Left forelimb (tissue), 1 donor: Measurements from ENCODE around the gene TRIM38.
A peak's percentile ranks its signal among the peaks of the same experiment; 100 is the strongest.

ENCODE experiments used
- DNase-seq: peaks from one replicate; pipeline ENCODE4 v3.0.0-alpha.2; 2018; ENCODE audit warnings: low spot score

TRIM38 gene

GRCh38 chr6:26026833-26027490, 64.4 kb downstream of the TRIM38 start:
- DNase-seq = peak; percentile 91

DNA sequence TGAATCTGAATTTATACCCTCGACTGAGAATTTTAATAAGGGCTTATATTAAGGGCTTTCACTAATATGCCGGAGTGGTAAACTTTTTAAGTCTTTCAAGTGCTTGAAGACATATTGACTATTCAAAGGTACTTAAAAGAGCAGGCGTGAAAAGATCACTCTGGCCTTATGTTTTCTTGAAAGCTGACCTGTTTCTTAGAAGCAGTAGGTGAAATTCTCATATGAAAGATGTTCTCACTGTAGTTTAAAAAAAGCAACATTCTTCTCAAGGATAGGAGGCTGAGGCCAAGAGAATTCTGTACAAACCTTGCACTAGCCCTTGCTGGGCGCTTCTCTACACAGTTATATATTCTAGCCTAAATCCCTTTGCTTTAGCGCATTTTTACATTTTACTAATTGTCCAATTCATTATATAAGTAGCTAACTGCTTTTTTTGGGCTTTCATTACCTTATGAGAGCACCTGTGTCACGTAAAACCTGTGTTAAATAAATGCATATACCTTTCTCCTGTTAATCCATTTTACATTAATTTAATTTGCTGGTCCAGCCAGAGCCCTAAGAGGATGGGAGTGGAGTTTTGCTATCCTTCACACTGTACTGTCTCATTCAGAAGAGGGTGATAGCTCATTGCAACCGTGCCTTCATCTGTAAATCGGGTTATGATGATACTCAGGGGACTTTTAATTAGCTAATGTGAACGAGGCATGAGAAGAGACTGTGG, 65.0 kb downstream of the TRIM38 start:
- no peak for DNase-seq

DNA sequence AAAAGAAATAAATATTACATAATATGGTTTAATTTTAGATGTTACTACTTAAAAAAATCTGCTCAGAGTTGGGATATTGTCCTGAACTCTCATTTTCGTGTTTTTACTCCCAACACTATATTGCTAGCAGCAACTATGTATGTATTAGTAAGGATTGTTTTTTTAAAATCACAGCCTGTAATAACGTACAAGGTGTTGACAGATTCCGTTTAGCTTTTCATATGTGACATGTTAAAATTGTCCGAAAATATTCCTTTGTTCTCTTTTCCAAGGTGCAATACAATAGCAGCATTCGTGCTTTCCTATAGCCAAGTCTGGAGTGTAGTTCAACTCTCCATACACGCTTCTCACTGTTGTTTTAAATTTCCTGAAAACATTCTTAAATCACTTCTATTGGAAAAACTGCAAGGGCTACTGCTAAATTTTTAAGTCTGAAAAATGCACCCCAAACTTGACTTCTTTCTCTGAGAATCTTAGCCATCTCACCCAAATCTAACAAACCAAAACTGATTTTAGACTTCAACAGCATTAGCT, 65.7 kb downstream of the TRIM38 start:
- DNase-seq = no peak

DNA sequence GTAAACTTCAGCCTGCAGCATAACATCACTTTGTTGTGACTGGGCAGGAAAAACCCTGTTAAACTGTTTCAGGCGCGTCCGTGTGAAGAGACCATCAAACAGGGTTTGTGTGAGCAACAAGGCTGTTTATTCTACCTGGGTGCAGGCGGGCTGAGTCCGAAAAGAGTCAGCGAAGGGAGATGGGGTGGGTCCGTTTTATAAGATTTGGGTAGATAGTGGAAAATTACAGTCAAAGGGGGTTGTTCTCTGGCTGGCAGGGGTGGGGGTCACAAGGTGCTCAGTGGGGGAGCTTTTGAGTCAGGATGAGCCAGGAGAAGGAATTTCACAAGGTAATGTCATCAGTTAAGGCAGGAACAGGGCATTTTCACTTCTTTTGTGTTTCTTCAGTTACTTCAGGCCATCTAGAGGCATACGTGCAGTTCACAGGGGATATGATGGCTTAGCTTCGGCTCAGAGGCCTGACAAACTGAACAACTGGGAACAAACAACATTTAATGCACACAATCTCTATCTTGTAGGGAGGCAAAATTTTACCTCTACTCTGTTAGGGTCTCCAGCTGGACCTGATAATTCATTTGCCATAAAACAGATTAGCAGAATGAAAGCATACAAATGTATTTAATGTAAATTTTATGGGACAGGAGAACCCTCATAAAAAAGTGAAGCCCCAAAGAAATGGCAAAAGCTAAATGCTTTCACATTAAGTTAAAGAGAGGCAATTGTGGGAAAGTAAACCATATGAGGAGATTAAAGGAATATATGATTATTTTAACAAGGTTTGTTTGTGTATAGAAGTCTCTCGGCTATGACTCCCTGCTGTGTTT, 66.4 kb downstream of the TRIM38 start:
- DNase-seq = no peak

DNA sequence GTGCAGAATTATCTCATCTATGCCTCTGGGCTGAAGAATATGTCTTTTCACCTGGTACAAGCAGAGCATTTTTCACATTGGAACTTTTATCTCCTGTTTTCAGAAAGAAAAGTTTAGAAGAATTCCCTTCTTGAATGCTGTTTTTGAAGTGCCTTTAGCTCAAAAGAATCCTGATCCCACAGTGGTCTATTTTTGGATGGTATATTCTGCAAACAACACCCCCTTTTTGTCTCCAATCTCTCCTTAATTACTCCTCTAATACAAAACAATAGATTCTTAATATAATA, 66.9 kb downstream of the TRIM38 start:
- DNase-seq = no peak

- DNase-seq = no peak
Observed at GRCh38 chr6:26029857-26030653, 67.5 kb downstream of the TRIM38 start.

DNA sequence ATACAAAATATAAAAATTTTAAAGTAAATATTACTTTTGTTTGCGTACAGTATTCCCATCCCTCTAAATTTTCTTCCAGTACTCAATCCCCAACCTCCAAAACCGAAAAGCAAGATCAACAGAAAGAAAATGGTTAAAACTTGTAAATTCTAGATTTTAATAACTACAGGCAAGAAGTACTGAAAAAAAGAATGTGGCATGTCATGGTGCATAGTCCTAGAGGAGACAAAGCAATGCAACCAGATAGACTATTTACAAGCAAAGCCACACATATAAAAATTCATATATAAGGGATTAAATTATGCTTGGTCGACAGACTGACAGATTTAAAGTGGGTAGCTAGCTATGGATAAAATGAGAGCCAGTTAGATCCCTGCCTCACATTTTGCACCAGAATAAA, 68.1 kb downstream of the TRIM38 start:
- no peak for DNase-seq

DNA sequence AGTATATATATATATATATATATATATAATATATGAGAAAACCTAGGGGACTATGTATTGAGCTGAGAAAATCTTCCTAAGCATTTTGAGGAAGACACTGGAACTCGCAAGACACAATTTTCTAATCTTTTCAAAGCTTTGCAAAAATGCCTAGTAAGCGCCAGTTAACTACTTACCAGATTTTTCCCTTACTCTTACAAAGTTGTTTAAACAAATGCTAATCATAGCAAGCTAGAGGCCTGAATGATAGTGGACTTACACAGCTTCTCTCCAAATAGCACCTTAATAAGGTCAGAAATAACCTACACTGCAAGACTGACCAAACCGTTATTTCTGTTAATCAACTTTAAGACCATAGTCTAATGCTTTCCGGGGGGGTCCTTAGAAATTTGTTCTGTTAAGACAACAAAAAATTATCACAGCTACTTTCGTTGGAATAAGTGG, 68.6 kb downstream of the TRIM38 start:
- no peak for DNase-seq

- DNase-seq = peak; percentile 87
Observed at GRCh38 chr6:26031595-26032339, 69.2 kb downstream of the TRIM38 start.

- DNase-seq = no peak
Observed at GRCh38 chr6:26032340-26033084, 69.9 kb downstream of the TRIM38 start.

GRCh38 chr6:26033085-26033940, 70.7 kb downstream of the TRIM38 start:
- peak; percentile 82 for DNase-seq

GRCh38 chr6:26033941-26034354, 71.3 kb downstream of the TRIM38 start:
- DNase-seq = peak; percentile 81

DNA sequence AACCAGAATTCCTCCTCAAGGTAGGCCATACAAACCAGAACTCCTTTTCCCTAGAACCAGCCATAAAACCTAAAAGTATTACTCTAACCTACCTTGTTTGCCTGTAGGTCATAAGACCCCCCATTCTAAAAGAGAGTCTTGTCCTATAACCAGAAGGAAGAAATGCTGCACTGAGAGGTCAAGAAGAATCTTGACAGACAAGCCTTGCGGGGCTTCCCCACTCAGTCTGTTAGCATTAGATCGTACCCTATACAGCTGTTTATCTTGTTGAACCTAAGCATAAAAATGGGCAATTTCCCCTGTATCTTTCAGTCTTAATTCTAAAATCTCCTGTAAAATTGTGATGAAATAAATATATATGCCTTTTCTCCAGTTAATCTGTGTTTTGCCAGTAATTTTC, 72.3 kb downstream of the TRIM38 start:
- DNase-seq = no peak
